PFSK-1 (cell line): ENCODE data around the gene PIK3R6.

Experiments
- POLR2AphosphoS5 ChIP-seq: IDR thresholded peaks from 2 replicates; pipeline ENCODE4 v1.6.1; 2012; ENCODE audit warnings: low read depth, mild to moderate bottlenecking, control low read depth, low read length, moderate library complexity
- SIN3A ChIP-seq: IDR thresholded peaks from 2 replicates; pipeline ENCODE4 v1.6.1; 2012; ENCODE audit warnings: mild to moderate bottlenecking, low read length, moderate library complexity, borderline replicate concordance; ENCODE audit not compliant: insufficient read depth

DNA sequence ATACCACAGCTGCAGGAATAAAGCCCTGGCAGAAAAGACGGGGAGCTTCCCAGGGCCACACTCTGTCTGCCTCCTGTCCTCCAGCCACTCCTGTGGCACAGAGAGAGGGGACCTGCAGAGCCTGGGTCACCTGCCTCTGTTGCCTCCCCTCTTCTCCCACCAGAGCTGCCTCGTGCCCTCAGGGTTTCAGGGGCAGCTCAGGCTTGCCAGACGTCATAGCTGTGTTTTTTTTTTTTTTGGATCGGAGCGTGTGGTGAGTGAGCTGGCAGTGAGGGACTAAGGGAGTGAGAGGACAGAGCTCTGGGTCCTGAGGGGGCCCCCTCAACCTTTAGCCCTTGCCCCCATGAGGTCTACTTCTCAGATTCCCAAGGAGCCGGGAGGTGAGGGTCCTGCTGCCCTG is 2.1 kb downstream of the PIK3R6 start:
- TF ChIP-seq POLR2AphosphoS5 (no peak), SIN3A (no peak)
